Measurements from ENCODE around the gene DBN1. TPM values are rescaled to one million over a fixed set of nuclear protein-coding genes. Genes with fewer than 3 reads are reported as not detected.
"Not testable (repeated sequence)": the region's sequence is repeated elsewhere in the genome, so short reads cannot be mapped to it uniquely, and the experiment has no call there.

DBN1 gene
- total RNA-seq, 1 donor from 2014 or later, result 41.5 TPM

- no peak for DNase-seq (ENCODE audit: low spot score)
These were observed 18.1 kb upstream of the DBN1 start for GRCh38 chr5:177491429-177491945.

GRCh38 chr5:177490992-177491391 is 17.6 kb upstream of the DBN1 start:
- no peak for DNase-seq (ENCODE audit: low spot score)

- DNase-seq (ENCODE audit: low spot score), result no peak
These were observed 17.0 kb upstream of the DBN1 start for GRCh38 chr5:177490311-177490991.

GRCh38 chr5:177489119-177489716 is 15.8 kb upstream of the DBN1 start:
- no peak for DNase-seq (ENCODE audit: low spot score)

- DNase-seq (ENCODE audit: low spot score), result no peak
These were observed 14.5 kb upstream of the DBN1 start for GRCh38 chr5:177487975-177488374.

- DNase-seq (ENCODE audit: low spot score), result no peak
These were observed 13.7 kb upstream of the DBN1 start for GRCh38 chr5:177487144-177487543.

- DNase-seq (ENCODE audit: low spot score), result no peak
These were observed 12.8 kb upstream of the DBN1 start for GRCh38 chr5:177486256-177486655.

GRCh38 chr5:177485753-177486152 is 12.3 kb upstream of the DBN1 start:
- not testable (repeated sequence) for DNase-seq (ENCODE audit: low spot score)

- no peak for DNase-seq (ENCODE audit: low spot score)
These were observed 11.6 kb upstream of the DBN1 start for GRCh38 chr5:177484902-177485549.

- DNase-seq (ENCODE audit: low spot score), result no peak
These were observed 10.8 kb upstream of the DBN1 start for GRCh38 chr5:177483994-177484901.

GRCh38 chr5:177483042-177483441 is 9.6 kb upstream of the DBN1 start:
- DNase-seq (ENCODE audit: low spot score), result no peak

GRCh38 chr5:177482359-177482795 is 8.9 kb upstream of the DBN1 start:
- DNase-seq (ENCODE audit: low spot score), result no peak

- DNase-seq (ENCODE audit: low spot score), result no peak
These were observed 6.3 kb upstream of the DBN1 start for GRCh38 chr5:177479774-177480173.

- peak; percentile 90 for DNase-seq (ENCODE audit: low spot score)
These were observed 5.5 kb upstream of the DBN1 start for GRCh38 chr5:177478711-177479646.

- no peak for DNase-seq (ENCODE audit: low spot score)
These were observed 4.5 kb upstream of the DBN1 start for GRCh38 chr5:177477701-177478477.

- DNase-seq (ENCODE audit: low spot score), result no peak
These were observed 3.2 kb upstream of the DBN1 start for GRCh38 chr5:177476531-177477233.

- no peak for DNase-seq (ENCODE audit: low spot score)
These were observed 2.4 kb upstream of the DBN1 start for GRCh38 chr5:177475563-177476427.

GRCh38 chr5:177474846-177475562 is 1.6 kb upstream of the DBN1 start:
- DNase-seq (ENCODE audit: low spot score), result no peak

All from ureter (tissue), 1 donor.